Measurements from ENCODE around the gene SRD5A3. TPM values are rescaled to one million over a fixed set of nuclear protein-coding genes. Genes with fewer than 3 reads are reported as not detected.

The SRD5A3 gene
- total RNA-seq, 4 donors from 2014 or later = 1.2 to 13.5 (median 4.9) TPM

- in situ Hi-C loops (cut with MboI; ENCODE audit: low pct_ligation_motif_present in 1 of 4, low pct_unique_long_range_greater_than_20kb in 1 of 4, low sequenced_read_pairs in 3 of 4) (loop anchor here in 1 of 4 donors (25.0 kb wide), 2 partner anchors 346 to 996 kb away; no protein-coding TSS in a partner anchor), intact Hi-C loops (cut with DNase I; ENCODE audit: low total_unique reads) (no loop called here)
- Histone ChIP-seq H3K9me3 (no peaks in the 10 kb centered on the region), H3K36me3 (no peaks in the 10 kb centered on the region), H3K4me1 (no peaks in the 10 kb centered on the region), H3K27me3 (no peaks in the 10 kb centered on the region), H3K4me3 (no peak overlapping the region), H3K27ac (no peak overlapping the region)
- WGBS, 2 donors (ENCODE audit: low coverage in 1 of 2) = 84 to 85% methylated on average over 2 of the region's 2 CpGs
- TF ChIP-seq CTCF (IDR thresholded peaks at IDR 0.05) (no peak), POLR2AphosphoS5 (IDR thresholded peaks at IDR 0.05) (no peak), EP300 (IDR thresholded peaks at IDR 0.05; ENCODE audit: low read depth) (no peak), POLR2A (IDR thresholded peaks at IDR 0.05) (no peak)
- no peak for DNase-seq
Measured at GRCh38 chr4:55308071-55308470, 38.0 kb upstream of the SRD5A3 start.

GRCh38 chr4:55311792-55312488, 34.1 kb upstream of the SRD5A3 start:
- DNase-seq = no peak
- H3K9me3 ChIP-seq = no peaks in the 10 kb centered on the region
- no peak overlapping the region for H3K27ac ChIP-seq
- no peak for TF ChIP-seq POLR2AphosphoS5 (IDR thresholded peaks at IDR 0.05)
- no peak for TF ChIP-seq EP300 (IDR thresholded peaks at IDR 0.05; ENCODE audit: low read depth)
- TF ChIP-seq CTCF (IDR thresholded peaks at IDR 0.05) = no peak
- no peak for TF ChIP-seq POLR2A (IDR thresholded peaks at IDR 0.05)
- intact Hi-C loops (cut with DNase I; ENCODE audit: low total_unique reads) = no loop called here
- in situ Hi-C loops (cut with MboI; ENCODE audit: low pct_ligation_motif_present in 1 of 4, low pct_unique_long_range_greater_than_20kb in 1 of 4, low sequenced_read_pairs in 3 of 4) = loop anchor here in 1 of 4 donors (25.0 kb wide), 2 partner anchors 350 to 1000 kb away; no protein-coding TSS in a partner anchor
- H3K4me1 ChIP-seq = no peaks in the 10 kb centered on the region
- no peak overlapping the region for H3K4me3 ChIP-seq
- 50 to 62% methylated on average over 2 to 5 of the region's 5 CpGs for WGBS, 2 donors (ENCODE audit: low coverage in 1 of 2)
- H3K27me3 ChIP-seq = no peaks in the 10 kb centered on the region
- H3K36me3 ChIP-seq = no peaks in the 10 kb centered on the region

GRCh38 chr4:55312489-55313101, 33.4 kb upstream of the SRD5A3 start:
- no peaks in the 10 kb centered on the region for H3K27me3 ChIP-seq
- H3K36me3 ChIP-seq = no peaks in the 10 kb centered on the region
- no peaks in the 10 kb centered on the region for H3K9me3 ChIP-seq
- H3K27ac ChIP-seq = no peak overlapping the region
- 91 to 98% methylated on average over 1 of the region's 1 CpG for WGBS, 2 donors (ENCODE audit: low coverage in 1 of 2)
- in situ Hi-C loops (cut with MboI; ENCODE audit: low pct_ligation_motif_present in 1 of 4, low pct_unique_long_range_greater_than_20kb in 1 of 4, low sequenced_read_pairs in 3 of 4) (loop anchor here in 1 of 4 donors (25.0 kb wide), 2 partner anchors 350 to 1000 kb away; no protein-coding TSS in a partner anchor), intact Hi-C loops (cut with DNase I; ENCODE audit: low total_unique reads) (no loop called here)
- H3K4me1 ChIP-seq = no peaks in the 10 kb centered on the region
- TF ChIP-seq EP300 (IDR thresholded peaks at IDR 0.05; ENCODE audit: low read depth) = no peak
- TF ChIP-seq CTCF (IDR thresholded peaks at IDR 0.05) = peak; percentile 51 to 61 (median 53)
- DNase-seq = peak; percentile 33
- no peak overlapping the region for H3K4me3 ChIP-seq

- in situ Hi-C loops (cut with MboI; ENCODE audit: low pct_ligation_motif_present in 1 of 4, low pct_unique_long_range_greater_than_20kb in 1 of 4, low sequenced_read_pairs in 3 of 4) = loop anchor here in 1 of 4 donors (25.0 kb wide), 2 partner anchors 352 to 1002 kb away; no protein-coding TSS in a partner anchor
- Histone ChIP-seq H3K9me3 (no peaks in the 10 kb centered on the region), H3K27ac (no peak overlapping the region), H3K27me3 (no peaks in the 10 kb centered on the region), H3K4me1 (no peaks in the 10 kb centered on the region), H3K4me3 (no peak overlapping the region), H3K36me3 (no peaks in the 10 kb centered on the region)
- intact Hi-C loops (cut with DNase I; ENCODE audit: low total_unique reads) = no loop called here
- TF ChIP-seq CTCF (IDR thresholded peaks at IDR 0.05) (no peak), POLR2A (IDR thresholded peaks at IDR 0.05) (no peak), EP300 (IDR thresholded peaks at IDR 0.05; ENCODE audit: low read depth) (no peak), POLR2AphosphoS5 (IDR thresholded peaks at IDR 0.05) (no peak)
- DNase-seq = no peak
- 54 to 57% methylated on average over 1 to 4 of the region's 4 CpGs for WGBS, 2 donors (ENCODE audit: low coverage in 1 of 2)
Measured at GRCh38 chr4:55314141-55314820, 31.8 kb upstream of the SRD5A3 start.
